Mucosa of descending colon (tissue), 3 donors: ENCODE measurements around the gene RNF7. TPM values are rescaled to one million over a fixed set of nuclear protein-coding genes. Genes with fewer than 3 reads are reported as not detected.

Source experiments
- ATAC-seq: fragments of 200-7000 bp; cut with Tn5 transposase; one replicate; pipeline ENCODE4 v1.9.1; 2020; ENCODE audit warnings: mild to moderate bottlenecking, moderate library complexity
- DNase-seq, 3 donors: peaks; one replicate each; pipeline ENCODE4 v3.0.0-alpha.2; 2020
- H3K36me3 ChIP-seq: fragments of 200-600 bp; one replicate; pipeline ENCODE4 v1.8.0; 2021; ENCODE audit warnings: low read depth, mild to moderate bottlenecking
- H3K4me1 ChIP-seq: fragments of 200-600 bp; one replicate; pipeline ENCODE4 v1.8.0; 2021; ENCODE audit warnings: low read depth, mild to moderate bottlenecking
- H3K4me3 ChIP-seq: fragments of 200-600 bp; one replicate; pipeline ENCODE4 v1.8.0; 2021; ENCODE audit warnings: mild to moderate bottlenecking
- H3K9me3 ChIP-seq: fragments of 200-600 bp; one replicate; pipeline ENCODE4 v1.8.0; 2021; ENCODE audit warnings: mild to moderate bottlenecking
- intact Hi-C, 2 donors: fragments of 100-400 bp; cut with DNase I in 1 of 2; cut with micrococcal nuclease in 1 of 2; formaldehyde crosslinking; loops; one replicate each; pipeline versions ENCODE4 v1.11.0 to v1.11.1; 2022; cut with DNase I, micrococcal nuclease
- total RNA-seq, 3 donors: library from RNA; stranded (reverse); fragmentation: NEBNext Ultra II Directional in 2 of 3; extraction: Animal tissue kit (Norgen Biotek cat#: 25700) in 2 of 3; gene quantifications; one replicate each; pipeline versions ENCODE4 v1.2.1 to v1.2.4, GENCODE V29; 2021 to 2023
- TF ChIP-seq, protein P1 (sequence below): fragments of 200-600 bp; IDR thresholded peaks from one replicate; pipeline ENCODE4 v1.8.0; 2022; ENCODE audit warnings: antibody characterized with exemption, mild to moderate bottlenecking
- donor health status: DM: no; HTN: no; CAD: no; lungs with moderate emphysema.
- donor health status: DM: no; HTN: no; CAD: no.
- donor health status: DM: no; HTN: yes; CAD: no.

Gene RNF7
- total RNA-seq, 3 donors from 2014 or later: 107 to 144 (median 112) TPM

DNA sequence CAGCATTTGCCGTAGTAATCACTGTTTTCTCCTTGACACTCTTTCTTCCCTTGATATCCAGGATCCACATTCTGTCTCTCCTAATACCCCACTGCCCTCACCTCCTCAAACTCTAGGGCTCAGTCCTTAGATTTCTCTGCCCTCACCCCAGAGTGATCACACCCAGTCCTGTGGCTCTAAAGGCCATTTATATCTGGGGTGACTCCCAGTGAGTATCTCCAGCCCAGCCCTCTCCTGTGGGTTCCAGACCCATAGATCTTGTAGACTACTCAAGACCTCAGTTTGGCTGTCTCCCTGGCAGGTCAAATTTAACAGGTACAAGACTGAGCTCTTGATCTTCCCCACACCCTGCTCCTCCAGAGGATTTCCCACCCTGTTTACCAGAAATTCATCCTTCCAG, 26.4 kb downstream of the RNF7 start:
- ATAC-seq: no peak
- DNase-seq: no peak

DNA sequence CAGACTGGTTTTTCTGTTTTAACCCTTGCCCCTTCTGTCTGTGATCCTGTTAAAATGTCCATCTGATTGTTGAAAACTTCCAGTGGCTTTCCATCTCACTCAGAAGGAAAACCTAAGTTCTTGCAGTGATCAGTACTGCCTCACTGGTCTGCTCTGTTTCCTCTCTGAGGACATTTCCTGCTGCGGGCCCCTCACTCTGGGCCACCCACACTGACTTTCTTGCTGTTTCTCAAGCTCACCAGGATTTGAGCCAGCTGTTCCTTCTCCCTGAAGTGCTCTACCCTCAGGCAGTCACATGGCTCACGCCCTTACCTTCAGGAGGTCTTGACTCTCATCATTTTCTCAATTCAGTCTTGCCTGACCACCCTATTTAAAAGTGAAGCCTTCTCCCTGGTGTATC, 26.9 kb downstream of the RNF7 start:
- no peaks in the 10 kb centered on the region for H3K9me3 ChIP-seq
- H3K4me1 ChIP-seq: no peaks in the 10 kb centered on the region
- ATAC-seq (no peak), DNase-seq (no peak)
- TF ChIP-seq, protein P1, sequence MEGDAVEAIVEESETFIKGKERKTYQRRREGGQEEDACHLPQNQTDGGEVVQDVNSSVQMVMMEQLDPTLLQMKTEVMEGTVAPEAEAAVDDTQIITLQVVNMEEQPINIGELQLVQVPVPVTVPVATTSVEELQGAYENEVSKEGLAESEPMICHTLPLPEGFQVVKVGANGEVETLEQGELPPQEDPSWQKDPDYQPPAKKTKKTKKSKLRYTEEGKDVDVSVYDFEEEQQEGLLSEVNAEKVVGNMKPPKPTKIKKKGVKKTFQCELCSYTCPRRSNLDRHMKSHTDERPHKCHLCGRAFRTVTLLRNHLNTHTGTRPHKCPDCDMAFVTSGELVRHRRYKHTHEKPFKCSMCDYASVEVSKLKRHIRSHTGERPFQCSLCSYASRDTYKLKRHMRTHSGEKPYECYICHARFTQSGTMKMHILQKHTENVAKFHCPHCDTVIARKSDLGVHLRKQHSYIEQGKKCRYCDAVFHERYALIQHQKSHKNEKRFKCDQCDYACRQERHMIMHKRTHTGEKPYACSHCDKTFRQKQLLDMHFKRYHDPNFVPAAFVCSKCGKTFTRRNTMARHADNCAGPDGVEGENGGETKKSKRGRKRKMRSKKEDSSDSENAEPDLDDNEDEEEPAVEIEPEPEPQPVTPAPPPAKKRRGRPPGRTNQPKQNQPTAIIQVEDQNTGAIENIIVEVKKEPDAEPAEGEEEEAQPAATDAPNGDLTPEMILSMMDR: no peak
- intact Hi-C loops: no loop called here
- no peaks in the 10 kb centered on the region for H3K36me3 ChIP-seq
- no peak overlapping the region for H3K4me3 ChIP-seq

More for the DNA sequence above, 26.4 kb downstream of the RNF7 start:
- no peak overlapping the region for H3K4me3 ChIP-seq
- H3K4me1 ChIP-seq: no peaks in the 10 kb centered on the region
- intact Hi-C loops: no loop called here
- no peaks in the 10 kb centered on the region for H3K36me3 ChIP-seq
- TF ChIP-seq, protein P1: no peak
- H3K9me3 ChIP-seq: no peaks in the 10 kb centered on the region

DNA sequence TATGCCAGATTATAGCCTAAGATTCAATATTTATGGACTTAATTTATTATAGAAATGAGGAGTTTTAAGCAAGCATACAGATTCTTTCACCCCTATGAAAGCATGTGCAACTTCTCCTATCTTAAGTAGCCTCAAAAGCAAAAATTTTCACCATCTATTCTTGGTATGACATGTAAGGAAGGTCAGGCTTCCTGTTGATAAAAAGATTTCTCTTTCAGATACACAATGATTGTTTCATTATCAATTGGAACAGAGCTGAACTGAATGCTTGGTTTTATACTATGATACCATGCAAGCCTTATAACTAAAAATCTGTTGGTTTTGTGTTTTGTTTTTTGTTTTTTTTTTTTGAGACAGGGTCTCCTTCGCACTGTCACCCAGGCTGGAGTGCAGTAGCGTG, 29.0 kb downstream of the RNF7 start:
- Histone ChIP-seq H3K4me3 (no peak overlapping the region), H3K36me3 (no peaks in the 10 kb centered on the region), H3K4me1 (no peaks in the 10 kb centered on the region), H3K9me3 (no peaks in the 10 kb centered on the region)
- TF ChIP-seq, protein P1: no peak
- intact Hi-C loops: no loop called here
- DNase-seq (no peak), ATAC-seq (no peak)

DNA sequence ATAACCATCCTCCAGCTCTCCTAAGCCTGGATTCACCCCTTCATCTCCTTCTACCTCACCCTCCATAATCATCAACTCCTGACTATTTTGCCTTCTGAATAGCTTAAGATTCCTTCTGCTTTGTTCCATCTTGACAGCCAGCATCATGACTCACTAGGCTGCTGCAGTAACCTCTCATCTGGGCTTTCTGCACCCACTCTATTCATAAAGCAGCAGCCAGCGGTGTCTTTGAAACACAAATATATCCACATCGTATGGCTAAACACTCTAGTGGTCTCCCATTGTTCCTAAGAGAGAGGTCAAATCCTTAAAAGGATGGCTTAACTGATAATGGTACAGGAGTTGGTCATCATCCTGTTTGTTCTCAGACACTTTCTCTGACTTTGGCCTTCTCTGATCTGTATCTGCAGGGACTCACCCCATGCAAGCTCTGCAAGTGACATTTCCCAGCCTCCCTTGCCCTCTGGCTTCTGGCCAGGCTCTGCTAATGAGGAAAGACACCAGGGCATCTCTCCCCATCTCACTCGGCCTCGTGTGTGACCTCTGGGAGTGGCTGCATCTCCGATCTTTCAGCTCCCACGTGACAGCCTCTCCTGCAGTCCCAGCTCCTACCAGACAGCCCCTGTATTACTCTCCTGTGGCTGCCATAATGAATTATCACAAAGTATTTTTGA, 31.3 kb downstream of the RNF7 start:
- Histone ChIP-seq H3K4me3 (no peak overlapping the region), H3K36me3 (no peaks in the 10 kb centered on the region), H3K4me1 (no peaks in the 10 kb centered on the region), H3K9me3 (no peaks in the 10 kb centered on the region)
- ATAC-seq (peak; percentile 19), DNase-seq (no peak)
- intact Hi-C loops: no loop called here
- TF ChIP-seq, protein P1: no peak

DNA sequence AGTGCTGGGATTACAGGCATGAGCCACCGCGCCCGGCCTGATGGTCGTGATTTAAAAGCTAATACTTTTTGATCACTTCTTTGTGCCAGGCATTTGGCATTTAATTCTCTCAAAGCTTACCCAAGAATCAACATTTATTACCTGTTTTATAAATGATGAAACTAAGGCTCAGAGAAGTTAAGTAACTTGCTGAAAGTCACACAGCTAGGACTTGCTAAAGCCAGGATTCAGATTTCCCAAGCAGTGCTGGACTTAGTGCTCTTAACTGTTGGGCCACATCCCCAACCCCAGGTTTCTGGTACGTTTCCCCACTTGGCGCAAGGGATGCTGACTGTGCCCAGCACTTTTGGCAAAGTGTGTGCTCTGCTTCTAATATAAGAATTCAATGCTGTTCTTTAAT, 35.6 kb downstream of the RNF7 start:
- TF ChIP-seq, protein P1: no peak
- intact Hi-C loops: no loop called here
- Histone ChIP-seq H3K4me3 (no peak overlapping the region), H3K9me3 (no peaks in the 10 kb centered on the region), H3K4me1 (no peaks in the 10 kb centered on the region), H3K36me3 (no peaks in the 10 kb centered on the region)
- ATAC-seq (no peak), DNase-seq (no peak)

DNA sequence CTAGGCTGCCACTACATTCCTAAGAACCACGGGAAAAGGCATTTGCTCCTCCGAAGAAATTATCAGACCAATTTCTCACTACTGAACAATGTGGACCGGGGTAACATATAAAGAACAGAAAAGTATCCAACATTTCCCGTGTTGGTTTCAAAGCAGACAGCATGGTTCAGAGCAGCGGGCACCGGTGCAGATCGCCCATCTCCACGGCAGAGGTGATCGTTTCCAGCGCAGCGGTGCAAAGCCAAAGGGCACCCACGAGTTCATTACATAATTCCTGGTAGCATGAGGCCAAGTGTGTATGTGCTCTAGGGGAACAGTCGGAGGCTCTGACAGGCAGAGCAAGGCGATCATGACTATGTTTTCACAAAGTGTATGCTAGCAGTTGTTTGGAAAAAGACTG, 38.3 kb downstream of the RNF7 start:
- TF ChIP-seq, protein P1: no peak
- ATAC-seq: no peak
- intact Hi-C loops: no loop called here
- DNase-seq: no peak
- Histone ChIP-seq H3K4me1 (no peaks in the 10 kb centered on the region), H3K36me3 (no peaks in the 10 kb centered on the region), H3K9me3 (no peaks in the 10 kb centered on the region), H3K4me3 (no peak overlapping the region)
